ENCODE data around the gene ARHGEF26.

Gene ARHGEF26

GRCh38 chr3:154290187-154290586 is 169.0 kb downstream of the ARHGEF26 start:
- no peak for DNase-seq (ENCODE audit: low read depth)
- no peak for TF ChIP-seq MYC (IDR thresholded peaks at IDR 0.05; ENCODE audit: low read depth, low read length)
- no peak for TF ChIP-seq POLR2A (IDR thresholded peaks at IDR 0.05; ENCODE audit: extremely low read depth, insufficient read length)
- TF ChIP-seq CTCF (IDR thresholded peaks at IDR 0.05; ENCODE audit: low read depth, low read length): no peak
- TF ChIP-seq MAX (IDR thresholded peaks at IDR 0.05; ENCODE audit: low read depth, low read length): no peak
- no peak overlapping the region for H3K4me3 ChIP-seq (ENCODE audit: low read depth, low read length)

GRCh38 chr3:154294016-154294415 is 172.8 kb downstream of the ARHGEF26 start:
- TF ChIP-seq CTCF (IDR thresholded peaks at IDR 0.05; ENCODE audit: low read depth, low read length): no peak
- no peak for TF ChIP-seq MYC (IDR thresholded peaks at IDR 0.05; ENCODE audit: low read depth, low read length)
- TF ChIP-seq MAX (IDR thresholded peaks at IDR 0.05; ENCODE audit: low read depth, low read length): no peak
- no peak for TF ChIP-seq POLR2A (IDR thresholded peaks at IDR 0.05; ENCODE audit: extremely low read depth, insufficient read length)
- no peak for DNase-seq (ENCODE audit: low read depth)
- no peak overlapping the region for H3K4me3 ChIP-seq (ENCODE audit: low read depth, low read length)

GRCh38 chr3:154301561-154301960 is 180.4 kb downstream of the ARHGEF26 start:
- DNase-seq (ENCODE audit: low read depth): no peak
- no peak for TF ChIP-seq MYC (IDR thresholded peaks at IDR 0.05; ENCODE audit: low read depth, low read length)
- TF ChIP-seq MAX (IDR thresholded peaks at IDR 0.05; ENCODE audit: low read depth, low read length): no peak
- TF ChIP-seq CTCF (IDR thresholded peaks at IDR 0.05; ENCODE audit: low read depth, low read length): no peak
- no peak for TF ChIP-seq POLR2A (IDR thresholded peaks at IDR 0.05; ENCODE audit: extremely low read depth, insufficient read length)

GRCh38 chr3:154304116-154304786 is 183.1 kb downstream of the ARHGEF26 start:
- TF ChIP-seq MYC (IDR thresholded peaks at IDR 0.05; ENCODE audit: low read depth, low read length) (no peak), POLR2A (IDR thresholded peaks at IDR 0.05; ENCODE audit: extremely low read depth, insufficient read length) (no peak), MAX (IDR thresholded peaks at IDR 0.05; ENCODE audit: low read depth, low read length) (no peak), CTCF (IDR thresholded peaks at IDR 0.05; ENCODE audit: low read depth, low read length) (no peak)
- H3K4me3 ChIP-seq (ENCODE audit: low read depth, low read length): no peak overlapping the region
- no peak for DNase-seq (ENCODE audit: low read depth)

More at GRCh38 chr3:154301561-154301960, 180.4 kb downstream of the ARHGEF26 start:
- H3K4me3 ChIP-seq (ENCODE audit: low read depth, low read length): no peak overlapping the region

- no peak overlapping the region for H3K4me3 ChIP-seq (ENCODE audit: low read depth, low read length)
- DNase-seq (ENCODE audit: low read depth): no peak
- TF ChIP-seq MYC (IDR thresholded peaks at IDR 0.05; ENCODE audit: low read depth, low read length) (no peak), CTCF (IDR thresholded peaks at IDR 0.05; ENCODE audit: low read depth, low read length) (no peak), MAX (IDR thresholded peaks at IDR 0.05; ENCODE audit: low read depth, low read length) (no peak), POLR2A (IDR thresholded peaks at IDR 0.05; ENCODE audit: extremely low read depth, insufficient read length) (no peak)
These were observed 183.7 kb downstream of the ARHGEF26 start for GRCh38 chr3:154304936-154305335.
